Activated B cell treated with CpG ODN at 0.5 μM for 24 hours (primary cell): Measurements from ENCODE around the gene SLC66A1. TPM values are rescaled to one million over a fixed set of nuclear protein-coding genes. Genes with fewer than 3 reads are reported as not detected.

ENCODE experiments used
- ATAC-seq: fragments of 200-7000 bp; cut with Tn5 transposase; one replicate; pipeline ENCODE4 v1.10.0; 2021; ENCODE audit warnings: low read depth, mild to moderate bottlenecking, moderate library complexity
- CTCF ChIA-PET: fragments of 350-600 bp; sonication (Branson Sonifier 250); formaldehyde crosslinking; loops from one replicate; lab custom pipeline; 2021; ENCODE audit warnings: antibody characterized with exemption; lab: Charles Lee
- POLR2A ChIA-PET: fragments of 350-600 bp; sonication (Branson Sonifier 250); formaldehyde crosslinking; loops from one replicate; lab custom pipeline; 2021; ENCODE audit warnings: antibody characterized with exemption; lab: Charles Lee
- DNase-seq: peaks from one replicate; pipeline ENCODE4 v3.0.0; 2022
- H3K27ac Mint-ChIP-seq: one replicate; pipeline ENCODE4 v1.8.0; 2020; ENCODE audit warnings: mixed read lengths
- H3K27me3 Mint-ChIP-seq: one replicate; pipeline ENCODE4 v1.8.0; 2021; ENCODE audit warnings: mixed read lengths
- H3K36me3 Mint-ChIP-seq: one replicate; pipeline ENCODE4 v1.8.0; 2021; ENCODE audit warnings: low read depth, mixed read lengths
- H3K4me1 Mint-ChIP-seq: one replicate; pipeline ENCODE4 v1.8.0; 2021; ENCODE audit warnings: mixed read lengths
- H3K4me3 Mint-ChIP-seq: one replicate; pipeline ENCODE4 v1.8.0; 2020; ENCODE audit warnings: mild to moderate bottlenecking, mixed read lengths
- H3K9me3 Mint-ChIP-seq: one replicate; pipeline ENCODE4 v1.8.0; 2020; ENCODE audit warnings: mixed read lengths
- intact Hi-C: fragments of 100-400 bp; cut with micrococcal nuclease; formaldehyde crosslinking; loops from one replicate; pipeline ENCODE4 v1.15.1; 2024
- total RNA-seq: library from RNA; stranded (reverse); gene quantifications from 2 replicates; pipeline ENCODE4 v1.2.3, GENCODE V29; 2022
- TF ChIP-seq, protein P1 (sequence below): fragments of 200-600 bp; IDR thresholded peaks from one replicate; pipeline ENCODE4 v1.8.0; 2022; ENCODE audit warnings: antibody characterized with exemption, mild to moderate bottlenecking

SLC66A1 gene
- total RNA-seq, 1 donor from 2014 or later: 11.9 TPM

DNA sequence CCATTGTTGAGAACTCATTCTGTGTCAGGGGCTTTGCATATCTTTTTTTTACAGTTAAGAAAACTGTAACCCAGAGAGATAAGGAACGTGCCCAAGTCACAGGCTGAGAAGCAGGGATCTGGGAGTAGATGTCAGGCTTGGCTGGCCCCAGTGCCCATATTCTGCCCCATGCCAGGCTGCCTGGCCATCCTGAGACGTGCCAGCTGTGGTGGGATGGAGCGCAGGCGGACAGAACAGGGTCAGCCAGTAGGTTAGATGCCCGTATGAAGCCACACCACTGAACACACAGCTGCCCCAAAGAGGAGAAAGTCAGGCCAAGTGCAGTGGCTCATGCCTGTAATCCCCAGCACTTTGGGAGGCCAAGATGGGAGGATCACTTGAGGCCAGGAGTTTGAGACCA, 55.9 kb downstream of the SLC66A1 start:
- POLR2A ChIA-PET: no interaction called here
- TF ChIP-seq, protein P1, sequence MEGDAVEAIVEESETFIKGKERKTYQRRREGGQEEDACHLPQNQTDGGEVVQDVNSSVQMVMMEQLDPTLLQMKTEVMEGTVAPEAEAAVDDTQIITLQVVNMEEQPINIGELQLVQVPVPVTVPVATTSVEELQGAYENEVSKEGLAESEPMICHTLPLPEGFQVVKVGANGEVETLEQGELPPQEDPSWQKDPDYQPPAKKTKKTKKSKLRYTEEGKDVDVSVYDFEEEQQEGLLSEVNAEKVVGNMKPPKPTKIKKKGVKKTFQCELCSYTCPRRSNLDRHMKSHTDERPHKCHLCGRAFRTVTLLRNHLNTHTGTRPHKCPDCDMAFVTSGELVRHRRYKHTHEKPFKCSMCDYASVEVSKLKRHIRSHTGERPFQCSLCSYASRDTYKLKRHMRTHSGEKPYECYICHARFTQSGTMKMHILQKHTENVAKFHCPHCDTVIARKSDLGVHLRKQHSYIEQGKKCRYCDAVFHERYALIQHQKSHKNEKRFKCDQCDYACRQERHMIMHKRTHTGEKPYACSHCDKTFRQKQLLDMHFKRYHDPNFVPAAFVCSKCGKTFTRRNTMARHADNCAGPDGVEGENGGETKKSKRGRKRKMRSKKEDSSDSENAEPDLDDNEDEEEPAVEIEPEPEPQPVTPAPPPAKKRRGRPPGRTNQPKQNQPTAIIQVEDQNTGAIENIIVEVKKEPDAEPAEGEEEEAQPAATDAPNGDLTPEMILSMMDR: no peak
- DNase-seq (no peak), ATAC-seq (no peak)
- Mint-ChIP-seq H3K27me3 (no peaks in the 10 kb centered on the region), H3K9me3 (no peaks in the 10 kb centered on the region), H3K4me3 (no peak overlapping the region), H3K36me3 (peaks cover 60% of the 10 kb centered on the region), H3K27ac (no peak overlapping the region), H3K4me1 (no peaks in the 10 kb centered on the region)
- intact Hi-C loops: no loop called here
- CTCF ChIA-PET: no interaction called here

DNA sequence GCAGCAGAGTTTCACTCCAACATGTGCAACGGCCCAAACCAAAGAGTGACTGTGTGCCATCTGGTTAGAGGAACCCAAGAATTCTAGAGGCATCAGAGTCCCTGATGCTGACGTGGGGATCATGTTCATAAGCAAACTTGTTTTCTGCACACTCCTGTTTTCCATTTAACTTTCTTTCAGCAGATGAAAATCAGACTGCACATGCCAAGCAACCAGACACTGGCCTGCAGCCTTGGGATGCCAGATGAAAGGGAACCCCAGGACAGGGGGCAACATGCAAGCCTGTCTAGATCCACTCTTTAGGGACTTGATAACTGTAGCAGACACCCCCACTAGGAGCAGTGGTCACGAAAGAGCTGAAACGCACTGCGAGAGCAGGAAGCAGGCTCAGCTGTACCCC, 56.8 kb downstream of the SLC66A1 start:
- DNase-seq (no peak), ATAC-seq (no peak)
- no peaks in the 10 kb centered on the region for H3K4me1 Mint-ChIP-seq
- intact Hi-C loops: no loop called here
- H3K4me3 Mint-ChIP-seq: no peak overlapping the region
- H3K9me3 Mint-ChIP-seq: no peaks in the 10 kb centered on the region
- POLR2A ChIA-PET: no interaction called here
- H3K36me3 Mint-ChIP-seq: peaks cover 57% of the 10 kb centered on the region
- no peaks in the 10 kb centered on the region for H3K27me3 Mint-ChIP-seq
- CTCF ChIA-PET: no interaction called here
- TF ChIP-seq, protein P1: no peak
- no peak overlapping the region for H3K27ac Mint-ChIP-seq

DNA sequence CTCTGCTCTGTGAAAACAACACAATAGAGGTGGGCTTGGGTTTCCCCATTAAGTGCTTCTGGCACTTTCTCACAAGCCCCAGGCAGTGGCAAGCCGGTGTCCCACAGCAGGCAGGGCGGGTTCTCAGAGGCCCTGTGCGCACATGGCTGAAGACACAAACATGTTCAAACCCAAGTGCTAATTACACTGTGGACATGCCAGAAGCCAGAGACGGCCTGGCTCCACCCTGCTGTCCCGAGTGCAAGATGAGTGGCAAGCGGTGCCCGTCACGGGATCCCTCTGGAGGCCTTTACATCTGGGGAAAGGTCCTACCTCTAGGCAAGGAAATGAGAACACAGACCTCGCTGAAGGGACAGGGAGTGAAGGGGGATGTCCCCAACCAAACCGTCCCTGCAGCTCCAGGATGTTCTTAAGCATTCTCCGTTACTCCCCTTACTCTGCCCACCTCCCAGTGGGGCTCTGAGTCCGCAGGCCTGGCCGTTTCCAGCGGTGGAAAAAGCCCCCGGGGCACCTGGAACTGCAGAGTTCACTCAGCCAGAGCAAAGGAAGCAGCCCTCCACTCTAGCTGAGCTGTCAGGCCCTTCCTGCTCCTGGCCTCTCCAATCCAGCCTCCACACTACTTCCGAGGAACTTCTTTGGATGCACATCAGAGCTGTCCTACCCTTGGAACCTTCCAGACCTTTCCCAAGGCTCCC, 57.4 kb downstream of the SLC66A1 start:
- Mint-ChIP-seq H3K9me3 (no peaks in the 10 kb centered on the region), H3K27me3 (no peaks in the 10 kb centered on the region), H3K4me1 (no peaks in the 10 kb centered on the region), H3K27ac (no peak overlapping the region), H3K36me3 (peaks cover 58% of the 10 kb centered on the region), H3K4me3 (no peak overlapping the region)
- ChIA-PET POLR2A (no interaction called here), CTCF (no interaction called here)
- ATAC-seq (no peak), DNase-seq (no peak)
- intact Hi-C loops: no loop called here
- TF ChIP-seq, protein P1: no peak

DNA sequence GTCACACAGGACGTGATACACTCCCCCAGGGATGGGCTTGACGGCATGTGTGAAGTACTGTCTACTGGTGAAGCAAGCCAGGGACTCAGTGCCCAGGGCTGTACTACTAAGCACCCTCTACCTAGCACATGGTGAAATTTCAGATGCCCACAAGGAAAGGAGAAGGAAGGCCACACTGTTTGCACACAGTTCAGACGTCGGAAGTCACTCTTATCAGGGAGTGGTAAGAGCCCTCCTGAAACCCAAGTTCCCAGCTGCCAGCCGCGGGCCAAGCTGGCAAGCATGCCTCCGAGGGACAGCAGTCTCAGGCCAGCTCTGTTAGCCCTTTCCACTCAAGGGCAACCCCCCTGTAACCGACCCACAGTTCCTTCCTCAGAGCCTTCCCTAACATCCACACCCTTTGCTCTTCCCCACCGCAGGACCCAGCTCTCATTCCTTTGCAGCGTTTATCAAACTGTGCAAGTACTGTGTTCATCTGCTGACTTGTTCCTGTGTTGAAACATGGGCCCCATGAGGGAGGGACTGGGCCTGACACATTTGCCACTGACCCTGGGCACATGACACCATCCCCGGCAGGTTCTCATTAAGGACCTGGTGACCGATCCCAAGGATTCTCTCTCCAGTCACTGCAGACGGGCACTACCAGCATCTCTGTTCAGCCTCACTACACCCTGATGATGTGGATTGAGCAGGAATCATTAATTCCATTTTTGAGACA, 58.5 kb downstream of the SLC66A1 start:
- ATAC-seq: no peak
- no peaks in the 10 kb centered on the region for H3K27me3 Mint-ChIP-seq
- H3K9me3 Mint-ChIP-seq: no peaks in the 10 kb centered on the region
- H3K36me3 Mint-ChIP-seq: peaks cover 57% of the 10 kb centered on the region
- H3K4me3 Mint-ChIP-seq: no peak overlapping the region
- intact Hi-C loops: no loop called here
- DNase-seq: no peak
- POLR2A ChIA-PET: no interaction called here
- CTCF ChIA-PET: no interaction called here
- TF ChIP-seq, protein P1: no peak
- no peaks in the 10 kb centered on the region for H3K4me1 Mint-ChIP-seq
- peak overlapping the region; percentile 50 for H3K27ac Mint-ChIP-seq

DNA sequence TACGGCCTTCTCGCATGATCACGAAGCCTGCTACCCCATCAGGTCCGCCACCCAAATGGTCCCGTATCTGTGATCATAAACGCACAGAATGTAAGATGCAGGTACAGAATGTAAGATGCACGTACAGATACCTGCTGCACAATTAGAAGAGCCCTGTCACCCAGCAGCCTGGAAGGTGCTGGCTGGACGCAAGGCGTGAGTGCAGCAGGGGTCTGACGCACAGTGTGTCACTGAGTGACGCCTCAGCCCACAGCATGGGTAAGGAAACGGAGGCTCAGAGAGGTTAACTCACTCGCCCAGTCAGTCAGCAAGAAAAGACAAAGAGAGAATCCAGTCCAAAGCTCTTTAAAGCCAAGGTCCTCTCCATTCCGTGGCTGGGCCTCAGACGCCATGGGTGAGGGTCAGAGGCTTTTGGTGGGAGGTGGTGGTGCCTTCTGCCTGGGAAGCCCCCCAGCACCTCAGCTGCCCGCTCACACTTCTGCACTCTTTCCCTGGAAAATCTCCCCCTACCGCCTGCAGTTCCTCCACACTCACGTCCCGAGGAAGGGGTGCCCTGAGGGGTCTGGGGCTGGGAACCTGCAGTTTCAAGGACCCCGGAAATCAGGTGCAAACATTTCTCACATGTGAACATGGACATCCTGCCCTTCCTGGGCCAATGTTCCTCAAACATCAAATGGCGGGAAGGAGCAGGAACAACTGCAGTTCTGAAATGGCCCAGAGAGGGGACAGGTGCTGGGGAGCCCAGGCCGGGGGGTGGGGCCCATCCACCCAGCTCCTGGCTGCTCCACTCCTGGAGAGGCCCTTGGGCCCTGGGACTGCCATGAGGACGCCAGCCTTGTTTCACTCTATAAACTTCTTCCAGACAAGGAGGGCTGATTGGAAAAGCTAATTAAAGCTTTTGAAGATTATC, 59.4 kb downstream of the SLC66A1 start:
- DNase-seq: no peak
- intact Hi-C loops: no loop called here
- H3K27ac Mint-ChIP-seq: no peak overlapping the region
- POLR2A ChIA-PET: no interaction called here
- CTCF ChIA-PET: no interaction called here
- no peak overlapping the region for H3K4me3 Mint-ChIP-seq
- H3K36me3 Mint-ChIP-seq: peaks cover 58% of the 10 kb centered on the region
- ATAC-seq: no peak
- TF ChIP-seq, protein P1: no peak
- H3K27me3 Mint-ChIP-seq: no peaks in the 10 kb centered on the region
- no peaks in the 10 kb centered on the region for H3K4me1 Mint-ChIP-seq
- no peaks in the 10 kb centered on the region for H3K9me3 Mint-ChIP-seq
